Mucosa of descending colon (tissue), 3 donors: ENCODE data around the gene NME9. TPM values are rescaled to one million over a fixed set of nuclear protein-coding genes. Genes with fewer than 3 reads are reported as not detected.
A peak's percentile ranks its signal among the peaks of the same experiment; 100 is the strongest.

Experiments used
- ATAC-seq: fragments of 200-7000 bp; cut with Tn5 transposase; one replicate; pipeline ENCODE4 v1.9.1; 2020; ENCODE audit warnings: mild to moderate bottlenecking, moderate library complexity
- DNase-seq, 3 donors: peaks; one replicate each; pipeline ENCODE4 v3.0.0-alpha.2; 2020
- H3K36me3 ChIP-seq: fragments of 200-600 bp; one replicate; pipeline ENCODE4 v1.8.0; 2021; ENCODE audit warnings: low read depth, mild to moderate bottlenecking
- H3K4me1 ChIP-seq: fragments of 200-600 bp; one replicate; pipeline ENCODE4 v1.8.0; 2021; ENCODE audit warnings: low read depth, mild to moderate bottlenecking
- H3K4me3 ChIP-seq: fragments of 200-600 bp; one replicate; pipeline ENCODE4 v1.8.0; 2021; ENCODE audit warnings: mild to moderate bottlenecking
- H3K9me3 ChIP-seq: fragments of 200-600 bp; one replicate; pipeline ENCODE4 v1.8.0; 2021; ENCODE audit warnings: mild to moderate bottlenecking
- intact Hi-C, 2 donors: fragments of 100-400 bp; cut with DNase I in 1 of 2; cut with micrococcal nuclease in 1 of 2; formaldehyde crosslinking; loops; one replicate each; pipeline versions ENCODE4 v1.11.0 to v1.11.1; 2022; cut with DNase I, micrococcal nuclease
- total RNA-seq, 3 donors: library from RNA; stranded (reverse); fragmentation: NEBNext Ultra II Directional in 2 of 3; extraction: Animal tissue kit (Norgen Biotek cat#: 25700) in 2 of 3; gene quantifications; one replicate each; pipeline versions ENCODE4 v1.2.1 to v1.2.4, GENCODE V29; 2021 to 2023
- TF ChIP-seq, protein P1 (sequence below): fragments of 200-600 bp; IDR thresholded peaks from one replicate; pipeline ENCODE4 v1.8.0; 2022; ENCODE audit warnings: antibody characterized with exemption, mild to moderate bottlenecking
- donor health status: DM: no; HTN: no; CAD: no; lungs with moderate emphysema.
- donor health status: DM: no; HTN: no; CAD: no.
- donor health status: DM: no; HTN: yes; CAD: no.

The NME9 gene
- total RNA-seq, 3 donors from 2014 or later, result 0.41 TPM; not detected in 2

GRCh38 chr3:138375447-138375846, 45.8 kb upstream of the NME9 start:
- H3K36me3 ChIP-seq, result no peaks in the 10 kb centered on the region
- H3K4me1 ChIP-seq, result no peaks in the 10 kb centered on the region
- ATAC-seq (no peak), DNase-seq (no peak)
- no peak overlapping the region for H3K4me3 ChIP-seq
- TF ChIP-seq, protein P1, sequence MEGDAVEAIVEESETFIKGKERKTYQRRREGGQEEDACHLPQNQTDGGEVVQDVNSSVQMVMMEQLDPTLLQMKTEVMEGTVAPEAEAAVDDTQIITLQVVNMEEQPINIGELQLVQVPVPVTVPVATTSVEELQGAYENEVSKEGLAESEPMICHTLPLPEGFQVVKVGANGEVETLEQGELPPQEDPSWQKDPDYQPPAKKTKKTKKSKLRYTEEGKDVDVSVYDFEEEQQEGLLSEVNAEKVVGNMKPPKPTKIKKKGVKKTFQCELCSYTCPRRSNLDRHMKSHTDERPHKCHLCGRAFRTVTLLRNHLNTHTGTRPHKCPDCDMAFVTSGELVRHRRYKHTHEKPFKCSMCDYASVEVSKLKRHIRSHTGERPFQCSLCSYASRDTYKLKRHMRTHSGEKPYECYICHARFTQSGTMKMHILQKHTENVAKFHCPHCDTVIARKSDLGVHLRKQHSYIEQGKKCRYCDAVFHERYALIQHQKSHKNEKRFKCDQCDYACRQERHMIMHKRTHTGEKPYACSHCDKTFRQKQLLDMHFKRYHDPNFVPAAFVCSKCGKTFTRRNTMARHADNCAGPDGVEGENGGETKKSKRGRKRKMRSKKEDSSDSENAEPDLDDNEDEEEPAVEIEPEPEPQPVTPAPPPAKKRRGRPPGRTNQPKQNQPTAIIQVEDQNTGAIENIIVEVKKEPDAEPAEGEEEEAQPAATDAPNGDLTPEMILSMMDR, result no peak
- no peaks in the 10 kb centered on the region for H3K9me3 ChIP-seq
- intact Hi-C loops, result no loop called here

GRCh38 chr3:138374573-138375134, 45.0 kb upstream of the NME9 start:
- no peaks in the 10 kb centered on the region for H3K4me1 ChIP-seq
- H3K36me3 ChIP-seq, result no peaks in the 10 kb centered on the region
- H3K4me3 ChIP-seq, result no peak overlapping the region
- intact Hi-C loops, result no loop called here
- TF ChIP-seq, protein P1, result no peak
- ATAC-seq (no peak), DNase-seq (no peak)
- H3K9me3 ChIP-seq, result no peaks in the 10 kb centered on the region

DNA sequence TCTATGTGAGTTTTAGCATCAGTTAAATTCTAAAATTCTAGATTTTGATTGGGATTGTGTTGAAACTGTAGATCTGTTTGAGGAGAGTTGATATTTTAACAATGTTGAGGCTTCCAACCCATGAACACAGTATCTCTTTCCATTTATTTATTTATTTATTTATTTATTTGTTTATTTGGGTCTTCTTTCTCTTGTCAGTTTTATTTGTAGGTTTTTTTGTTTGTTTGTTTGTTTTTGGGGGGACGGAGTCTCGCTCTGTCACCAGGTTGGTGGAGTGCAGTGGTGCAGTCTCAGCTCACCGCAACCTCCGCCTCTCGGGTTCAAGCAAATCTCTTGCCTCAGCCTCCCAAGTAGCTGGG, 44.1 kb upstream of the NME9 start:
- no peak overlapping the region for H3K4me3 ChIP-seq
- no peaks in the 10 kb centered on the region for H3K4me1 ChIP-seq
- H3K9me3 ChIP-seq, result no peaks in the 10 kb centered on the region
- DNase-seq (no peak), ATAC-seq (no peak)
- TF ChIP-seq, protein P1, result no peak
- intact Hi-C loops, result no loop called here
- no peaks in the 10 kb centered on the region for H3K36me3 ChIP-seq

DNA sequence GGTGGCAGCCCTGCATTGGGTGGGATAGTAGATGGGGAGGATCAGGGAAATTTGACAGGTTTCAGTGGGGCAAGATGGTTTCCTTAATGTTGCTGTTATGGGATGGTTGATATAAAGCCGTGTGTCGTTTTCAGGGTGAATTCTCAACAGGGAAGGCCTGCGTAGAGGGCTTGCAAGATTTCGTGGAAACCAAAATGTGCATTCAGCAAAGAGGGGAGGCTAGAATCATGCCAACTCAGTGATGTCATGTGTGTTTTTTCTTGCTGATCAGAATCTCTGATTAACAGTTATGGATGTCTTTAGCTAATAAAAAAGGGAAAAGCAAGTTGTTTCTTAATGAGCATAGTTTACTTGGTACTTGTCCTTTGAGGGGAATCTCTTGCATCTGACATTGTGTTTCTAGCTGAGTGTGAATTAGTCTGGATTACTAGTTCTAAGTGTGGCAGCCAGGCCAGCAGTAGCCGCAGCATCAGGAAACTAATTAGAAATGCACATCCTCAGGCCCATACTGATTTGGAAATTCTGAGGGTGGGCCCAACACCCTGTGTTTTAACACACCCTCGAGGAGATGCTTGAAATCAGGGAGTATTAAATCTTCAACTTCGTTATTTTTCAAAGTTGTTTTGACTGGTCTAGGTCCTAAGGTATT, 43.6 kb upstream of the NME9 start:
- no peaks in the 10 kb centered on the region for H3K4me1 ChIP-seq
- ATAC-seq (no peak), DNase-seq (no peak)
- no peaks in the 10 kb centered on the region for H3K9me3 ChIP-seq
- no peaks in the 10 kb centered on the region for H3K36me3 ChIP-seq
- H3K4me3 ChIP-seq, result no peak overlapping the region
- intact Hi-C loops, result no loop called here
- TF ChIP-seq, protein P1, result no peak

DNA sequence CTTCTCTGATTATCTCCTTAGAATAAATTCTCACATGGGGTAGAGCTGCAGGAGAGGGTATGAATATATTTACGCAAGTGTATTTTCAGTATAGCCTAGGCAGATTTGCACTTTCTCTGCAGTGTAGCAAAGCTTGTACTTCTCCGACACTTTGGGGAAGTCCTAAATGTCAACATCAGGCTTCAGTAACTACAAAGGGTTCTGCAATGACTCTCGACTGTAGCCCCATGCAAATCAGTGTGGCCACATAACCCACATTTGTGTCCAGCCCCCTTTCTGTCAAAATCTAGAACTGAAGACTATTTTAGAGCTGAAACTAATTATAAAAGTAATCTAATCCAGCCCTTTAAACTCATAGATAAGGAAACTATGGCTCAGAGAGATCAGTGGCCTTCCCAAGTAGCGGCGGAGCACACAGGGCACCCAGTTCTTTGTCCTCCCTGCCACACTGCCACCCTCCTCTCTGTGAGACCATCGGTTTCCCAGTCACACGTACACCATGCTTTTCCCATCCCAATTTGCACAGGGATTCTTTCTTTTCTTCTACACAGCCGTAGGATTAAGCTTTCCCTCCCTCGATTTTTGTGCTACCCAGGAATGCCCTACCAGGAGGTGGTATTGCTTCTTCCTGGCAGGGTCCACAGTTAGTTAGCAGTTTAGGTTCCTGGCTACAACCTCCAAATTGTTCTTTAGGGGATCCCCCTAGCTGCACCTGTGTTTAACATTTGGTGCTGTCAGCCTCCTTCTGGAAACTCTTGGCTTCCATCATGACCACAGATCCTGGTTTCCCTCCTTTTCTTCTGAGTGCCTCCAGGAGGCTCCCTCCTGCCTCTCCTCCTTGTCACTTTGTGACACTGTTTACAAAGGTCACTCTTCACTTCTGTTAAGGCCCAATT, 41.7 kb upstream of the NME9 start:
- Histone ChIP-seq H3K4me3 (no peak overlapping the region), H3K4me1 (no peaks in the 10 kb centered on the region), H3K36me3 (no peaks in the 10 kb centered on the region), H3K9me3 (no peaks in the 10 kb centered on the region)
- DNase-seq (peak in 1 of 3 donors; percentile 12), ATAC-seq (peak; percentile 56)
- TF ChIP-seq, protein P1, result no peak
- intact Hi-C loops, result no loop called here
